Measurements from ENCODE around the gene CCDC150.
"Not testable (repeated sequence)": the region's sequence is repeated elsewhere in the genome, so short reads cannot be mapped to it uniquely, and the experiment has no call there.

CCDC150 gene

DNA sequence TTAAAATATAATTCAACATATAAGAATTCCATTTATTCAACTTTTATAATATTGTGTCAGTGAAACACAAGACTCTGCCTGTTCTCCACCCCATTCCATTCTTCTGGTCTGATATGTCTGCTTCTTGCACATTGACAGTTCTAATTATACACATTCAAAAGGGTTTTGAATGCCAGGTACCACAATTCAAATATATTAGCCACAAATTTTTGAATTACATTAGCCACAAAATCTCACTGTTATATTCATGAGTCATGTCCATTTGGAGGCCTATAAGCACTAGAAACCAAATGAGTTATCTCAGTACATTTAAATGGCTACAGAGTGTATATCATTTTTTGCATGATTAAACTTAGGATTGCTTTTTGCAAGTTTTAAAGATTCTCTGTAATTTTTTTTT is 72.1 kb downstream of the CCDC150 start:
- no peak for DNase-seq (ENCODE audit: low read depth, low spot score)

DNA sequence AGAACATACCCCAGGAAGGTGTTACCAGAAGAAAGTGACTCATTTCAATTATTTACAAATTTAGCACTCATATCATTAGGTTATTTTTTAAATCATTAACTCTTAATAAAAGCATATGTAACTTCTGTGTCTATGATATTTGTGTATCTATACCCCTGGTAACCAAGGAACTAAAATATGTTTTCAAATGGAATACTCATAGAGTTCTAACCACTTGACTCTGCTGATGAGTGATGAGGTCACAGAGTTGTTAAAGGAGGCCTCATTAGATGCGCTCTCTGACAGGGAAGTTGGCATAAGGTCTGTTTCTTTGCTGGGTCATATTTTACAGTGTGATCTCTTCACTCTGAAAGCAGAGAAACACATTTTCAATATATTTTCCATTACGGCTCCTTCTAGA is 73.4 kb downstream of the CCDC150 start:
- no peak for DNase-seq (ENCODE audit: low read depth, low spot score)

- no peak for DNase-seq (ENCODE audit: low read depth, low spot score)
Observed at GRCh38 chr2:196718419-196719109, 79.0 kb downstream of the CCDC150 start.

DNA sequence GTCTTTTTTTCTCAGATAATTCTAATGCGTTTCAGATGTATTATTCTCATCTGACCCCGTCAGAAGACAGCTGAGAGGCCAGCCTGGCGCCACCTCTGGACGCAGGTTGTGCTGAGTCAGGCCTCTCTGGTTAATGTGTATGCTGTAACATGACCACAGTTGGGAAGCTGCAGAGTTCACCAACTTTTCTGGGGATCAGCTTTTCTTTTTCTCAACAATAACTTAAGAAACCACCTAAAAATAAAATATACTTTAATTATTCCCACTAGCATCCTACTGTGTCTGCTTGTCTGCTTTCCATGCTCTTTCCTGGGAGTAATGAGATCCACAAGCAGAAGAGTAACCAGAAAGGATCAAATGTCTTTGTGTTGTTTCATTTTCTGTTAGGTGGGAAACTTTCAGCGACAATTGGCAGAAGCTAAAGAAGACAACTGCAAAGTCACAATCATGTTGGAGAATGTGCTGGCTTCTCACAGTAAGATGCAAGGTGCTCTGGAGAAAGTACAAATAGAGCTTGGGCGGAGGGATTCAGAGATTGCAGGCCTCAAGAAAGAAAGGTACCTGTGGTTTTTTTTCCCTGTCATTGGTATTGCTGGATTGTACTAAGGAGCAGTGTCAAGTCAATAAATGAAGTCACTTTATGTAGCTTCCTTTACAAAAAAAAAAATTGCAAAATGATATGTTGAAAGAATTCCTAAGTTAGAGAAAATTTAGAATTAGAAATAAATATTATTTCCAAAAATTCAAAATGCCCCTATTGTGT is 79.8 kb downstream of the CCDC150 start:
- peak; percentile 38 for DNase-seq (ENCODE audit: low read depth, low spot score)

- no peak for DNase-seq (ENCODE audit: low read depth, low spot score)
Observed at GRCh38 chr2:196723571-196723970, 84.1 kb downstream of the CCDC150 start.

GRCh38 chr2:196725218-196725617 is 85.7 kb downstream of the CCDC150 start:
- DNase-seq (ENCODE audit: low read depth, low spot score), result no peak

GRCh38 chr2:196725882-196726281 is 86.4 kb downstream of the CCDC150 start:
- no peak for DNase-seq (ENCODE audit: low read depth, low spot score)

DNA sequence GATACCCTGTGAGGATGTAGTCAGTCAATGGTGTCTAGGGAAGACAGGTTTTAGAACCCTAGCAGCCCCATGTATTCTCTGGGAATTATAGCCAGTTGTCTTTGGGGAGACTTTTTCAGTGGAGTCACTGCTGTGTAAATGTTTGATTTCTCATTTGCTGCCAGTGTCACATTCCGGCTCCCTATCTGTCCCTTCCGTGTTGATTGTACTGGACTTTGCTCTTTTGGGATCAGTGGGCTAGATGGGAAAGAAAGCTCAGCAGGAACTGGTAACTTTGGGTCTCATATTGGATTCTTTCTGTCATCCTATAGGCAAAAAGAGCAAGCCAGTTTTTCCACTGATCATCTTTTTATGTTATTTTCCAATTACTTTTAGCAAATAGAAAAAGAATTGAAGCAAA is 89.9 kb downstream of the CCDC150 start:
- DNase-seq (ENCODE audit: low read depth, low spot score), result no peak

GRCh38 chr2:196736646-196737045 is 97.1 kb downstream of the CCDC150 start:
- DNase-seq (ENCODE audit: low read depth, low spot score), result not testable (repeated sequence)

DNA sequence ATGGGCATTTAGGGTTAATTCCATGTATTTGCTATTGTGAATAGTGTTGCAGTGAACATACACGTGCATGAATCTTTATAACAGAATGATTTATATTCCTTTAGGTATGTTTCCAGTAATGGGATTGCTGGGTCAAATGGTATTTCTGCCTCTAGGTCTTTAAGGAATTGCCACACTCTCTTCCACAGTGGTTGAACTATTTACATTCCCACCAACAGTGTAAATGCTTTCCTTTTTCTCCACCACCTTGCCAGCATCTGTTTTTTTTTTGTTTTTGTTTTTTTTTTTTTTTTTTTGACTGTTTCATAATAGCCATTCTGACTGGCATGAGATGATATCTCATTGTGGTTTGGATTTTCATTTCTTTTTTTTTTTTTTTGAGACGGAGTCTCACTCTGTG is 97.5 kb downstream of the CCDC150 start:
- no peak for DNase-seq (ENCODE audit: low read depth, low spot score)

GRCh38 chr2:196739031-196739430 is 99.5 kb downstream of the CCDC150 start:
- no peak for DNase-seq (ENCODE audit: low read depth, low spot score)

DNA sequence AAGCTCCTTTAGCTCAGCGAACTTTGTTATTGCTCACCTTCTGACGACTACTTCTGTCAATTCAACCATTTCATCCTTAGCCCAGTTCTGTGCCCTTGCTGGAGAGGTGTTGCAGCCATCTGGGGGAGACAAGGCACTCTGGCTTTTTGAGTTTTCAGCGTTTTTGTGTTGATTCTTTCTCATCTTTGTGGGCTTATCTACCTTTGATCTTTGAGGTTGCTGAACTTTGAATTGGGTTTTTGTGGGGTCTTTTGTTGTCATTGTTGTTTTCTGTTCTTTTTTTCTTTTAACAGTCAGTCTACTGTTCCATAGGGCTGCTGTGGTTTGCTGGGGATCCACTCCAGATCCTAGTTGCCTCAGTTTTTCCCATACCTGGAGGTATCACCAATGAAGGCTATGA is 102.7 kb downstream of the CCDC150 start:
- no peak for DNase-seq (ENCODE audit: low read depth, low spot score)

DNA sequence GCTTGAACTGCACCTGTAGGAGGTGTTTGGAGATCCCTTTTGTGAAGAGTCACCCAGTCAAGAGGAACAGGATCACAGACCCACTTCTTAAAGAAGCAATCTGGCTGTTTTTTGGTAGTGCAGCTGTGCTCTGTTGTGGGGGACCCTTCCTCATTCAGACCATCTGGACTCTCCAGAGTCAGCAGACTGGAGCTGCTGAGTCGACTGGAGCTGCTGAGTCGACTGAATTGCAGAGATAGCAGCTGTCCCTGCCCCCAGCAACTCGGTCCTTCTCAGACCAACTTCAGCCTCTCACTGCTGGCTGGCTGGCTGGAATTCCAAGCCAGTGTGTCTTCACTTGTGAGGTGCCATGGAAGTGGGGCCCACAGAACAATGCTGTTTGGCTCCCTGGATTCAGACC is 103.2 kb downstream of the CCDC150 start:
- DNase-seq (ENCODE audit: low read depth, low spot score), result peak; percentile 29

GRCh38 chr2:196743165-196743564 is 103.7 kb downstream of the CCDC150 start:
- DNase-seq (ENCODE audit: low read depth, low spot score), result peak; percentile 25

DNA sequence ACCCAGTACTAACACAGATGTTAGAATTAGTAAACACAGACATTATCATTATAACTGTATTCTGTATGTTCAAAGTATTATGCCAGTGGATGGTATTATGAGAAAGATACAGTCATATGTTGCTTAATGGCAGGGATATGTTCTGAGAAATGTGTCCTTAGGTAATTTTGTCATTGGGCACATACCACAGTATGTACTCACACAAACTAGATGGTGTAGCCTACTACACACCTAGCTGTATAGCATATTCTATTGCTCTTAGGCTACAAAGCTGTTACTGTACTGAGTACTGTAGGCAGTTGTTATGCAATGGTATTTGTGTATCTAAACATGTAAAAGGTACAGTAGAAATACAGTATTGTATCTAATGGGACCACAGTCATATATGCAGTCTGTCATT is 106.2 kb downstream of the CCDC150 start:
- DNase-seq (ENCODE audit: low read depth, low spot score), result no peak

DNA sequence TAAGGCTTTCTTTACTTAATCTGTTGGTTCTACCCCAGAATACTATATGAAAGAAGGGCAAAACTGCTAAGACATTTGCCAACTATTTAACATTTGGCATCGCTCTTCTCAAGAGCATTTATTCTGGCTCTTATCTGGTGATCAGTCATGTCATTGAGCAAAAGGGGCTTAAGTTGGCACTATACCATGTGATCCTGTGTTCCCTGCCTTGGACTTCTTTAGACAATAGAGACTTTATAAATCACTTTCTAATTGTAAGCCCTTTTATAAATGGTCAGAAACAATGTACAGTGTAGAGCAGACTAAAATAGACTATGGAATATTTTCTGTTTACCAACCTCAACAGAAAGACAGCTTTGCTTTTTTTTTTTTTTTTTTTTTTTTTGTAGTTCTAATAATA is 107.9 kb downstream of the CCDC150 start:
- no peak for DNase-seq (ENCODE audit: low read depth, low spot score)

DNA sequence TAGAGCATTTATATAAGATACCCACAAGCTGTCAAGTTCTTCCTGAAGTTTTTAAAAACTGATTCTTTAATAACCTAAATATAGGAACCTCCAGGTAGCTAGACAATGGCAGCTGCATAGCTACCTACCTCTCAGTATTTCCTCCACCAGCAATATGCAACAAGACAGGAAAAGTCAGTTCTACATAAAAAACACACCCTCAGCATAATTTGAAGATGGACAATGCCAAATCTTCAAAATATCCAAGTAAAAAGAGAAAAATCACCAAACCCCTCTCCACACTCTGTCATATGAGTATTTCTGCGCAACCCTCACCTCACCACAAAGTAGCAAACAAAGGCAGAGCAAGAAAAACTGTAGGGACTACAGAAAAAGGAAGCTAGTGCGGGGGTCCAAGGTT is 108.6 kb downstream of the CCDC150 start:
- DNase-seq (ENCODE audit: low read depth, low spot score), result no peak

- no peak for DNase-seq (ENCODE audit: low read depth, low spot score)
Observed at GRCh38 chr2:196750291-196750923, 110.9 kb downstream of the CCDC150 start.

GRCh38 chr2:196750977-196751631 is 111.6 kb downstream of the CCDC150 start:
- peak; percentile 81 for DNase-seq (ENCODE audit: low read depth, low spot score)

DNA sequence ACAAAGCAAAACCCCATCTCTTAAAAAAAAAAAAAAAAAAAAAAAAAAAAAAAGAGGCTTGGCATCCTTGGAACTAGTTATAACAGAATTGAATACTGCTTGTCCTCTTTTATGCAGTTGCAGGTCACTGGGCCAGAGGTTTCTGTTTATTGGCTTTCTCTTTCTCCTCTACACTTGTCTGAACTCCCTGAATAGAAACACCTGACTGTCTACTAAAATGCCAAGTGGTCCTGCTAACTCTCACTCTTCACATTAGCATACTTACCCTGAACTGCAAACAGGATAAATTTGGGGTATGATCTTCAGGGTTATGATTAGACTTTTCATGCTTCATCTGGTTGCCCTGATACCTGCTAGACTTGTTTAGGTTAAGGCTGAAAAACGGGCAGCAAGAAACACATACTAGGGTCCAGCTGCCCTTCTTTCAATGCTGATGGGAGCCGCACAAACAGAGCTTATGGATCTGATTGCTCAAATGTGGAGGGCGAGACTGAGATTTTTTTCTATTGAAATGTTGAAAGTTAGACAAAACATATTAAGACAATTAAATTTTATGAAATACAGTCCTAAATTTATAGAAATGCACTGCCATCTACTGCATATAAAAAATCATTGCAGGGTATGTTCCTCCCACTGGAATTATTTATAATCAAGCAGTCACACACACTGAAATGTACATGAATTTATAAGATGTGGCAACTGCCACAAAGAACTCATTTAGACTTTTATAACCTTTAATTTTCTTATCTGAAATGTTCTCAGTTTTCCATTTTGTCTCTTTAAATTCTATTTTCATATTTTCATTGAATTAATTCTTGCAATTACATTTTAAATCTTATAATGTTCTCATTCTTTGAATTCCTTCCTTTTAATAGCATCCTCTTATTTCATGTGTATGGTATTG is 119.2 kb downstream of the CCDC150 start:
- no peak for DNase-seq (ENCODE audit: low read depth, low spot score)

GRCh38 chr2:196759378-196759706 is 119.8 kb downstream of the CCDC150 start:
- no peak for DNase-seq (ENCODE audit: low read depth, low spot score)
